H1 (cell line): Measurements from ENCODE around the gene OTUD6A. TPM values are rescaled to one million over a fixed set of nuclear protein-coding genes. Genes with fewer than 3 reads are reported as not detected.

Experiments
- CTCF ChIA-PET: fragments of 300-600 bp; sonication (Branson Sonifier 250); formaldehyde crosslinking; loops from one replicate; lab custom pipeline; 2021; ENCODE audit not compliant: partially characterized antibody; lab: Charles Lee
- POLR2A ChIA-PET: fragments of 300-600 bp; sonication (Branson Sonifier 250); formaldehyde crosslinking; loops from one replicate; lab custom pipeline; 2021; ENCODE audit warnings: inconsistent platforms; ENCODE audit not compliant: partially characterized antibody; lab: Charles Lee
- DNase-seq, 2 experiments: peaks; one replicate each; pipeline versions ENCODE4 v3.0.0 to v3.0.0-alpha.2; 2010 to 2022; ENCODE audit warnings: low spot score in 2 of 2, low read depth in 1 of 2, mixed read lengths in 1 of 2
- FAIRE-seq: peaks from 2 replicates; lab custom pipeline; 2011; peaks lifted over from hg19 to GRCh38; lab: Jason Lieb, UNC
- H2AFZ ChIP-seq: 2 replicates; pipeline ENCODE4 v1.8.1; 2012; ENCODE audit warnings: low read length, inconsistent platforms
- H2AK5ac ChIP-seq: 2 replicates; pipeline ENCODE4 v1.6.1; 2013; ENCODE audit warnings: low read depth, low read length
- H2BK120ac ChIP-seq: replicated peaks from 2 replicates; pipeline ENCODE3; 2013; ENCODE audit warnings: low read depth, low read length, inconsistent platforms
- H2BK12ac ChIP-seq: 2 replicates; pipeline ENCODE4 v1.6.1; 2013; ENCODE audit warnings: low read depth, low read length
- H2BK15ac ChIP-seq: 2 replicates; pipeline ENCODE4 v1.6.1; 2013; ENCODE audit warnings: low read length
- H2BK20ac ChIP-seq: 2 replicates; pipeline ENCODE4 v1.6.1; 2013; ENCODE audit warnings: low read length
- H2BK5ac ChIP-seq: 2 replicates; pipeline ENCODE4 v1.6.1; 2013; ENCODE audit warnings: low read depth, low read length
- H3K14ac ChIP-seq: 2 replicates; pipeline ENCODE4 v1.6.1; 2013; ENCODE audit warnings: inconsistent platforms; ENCODE audit not compliant: insufficient read length
- H3K18ac ChIP-seq: 2 replicates; pipeline ENCODE4 v1.6.1; 2013; ENCODE audit warnings: low read length; ENCODE audit errors: extremely low read depth
- H3K23ac ChIP-seq: 2 replicates; pipeline ENCODE4 v1.6.1; 2013; ENCODE audit warnings: inconsistent platforms; ENCODE audit not compliant: insufficient read length
- H3K23me2 ChIP-seq: 2 replicates; pipeline ENCODE4 v1.6.1; 2013; ENCODE audit warnings: low read depth, low read length
- H3K27ac ChIP-seq: 2 replicates; pipeline ENCODE4 v1.6.1; 2011; ENCODE audit warnings: low read depth, low read length, inconsistent platforms
- H3K27me3 ChIP-seq, 4 experiments: replicated peaks in 1 of 4; 1 replicate in 1 of 4; 2 replicates in 3 of 4; pipeline versions ENCODE4 v1.6.1 to v1.8.1; 2011 to 2013; ENCODE audit warnings: low read length in 3 of 4, mild to moderate bottlenecking in 3 of 4, inconsistent platforms in 2 of 4, mixed read lengths in 2 of 4, moderate library complexity in 1 of 4; ENCODE audit not compliant: control insufficient read depth in 3 of 4, insufficient read depth in 3 of 4; ENCODE audit errors: extremely low read depth in 1 of 4
- H3K36me3 ChIP-seq, 4 experiments: 2 replicates each; pipeline versions ENCODE4 v1.6.1 to v1.8.1; 2011 to 2013; ENCODE audit warnings: mild to moderate bottlenecking in 4 of 4, low read length in 3 of 4, moderate library complexity in 2 of 4, control low read depth in 1 of 4, inconsistent platforms in 1 of 4; ENCODE audit not compliant: insufficient read depth in 4 of 4, control insufficient read depth in 2 of 4
- H3K4ac ChIP-seq: replicated peaks from 2 replicates; pipeline ENCODE3; 2013; ENCODE audit warnings: low read length, low read depth, mixed read lengths, inconsistent platforms; ENCODE audit not compliant: insufficient read length
- H3K4me1 ChIP-seq, 4 experiments: replicated peaks in 1 of 4; 1 replicate in 1 of 4; 2 replicates in 3 of 4; pipeline versions ENCODE4 v1.6.1 to v1.8.1; 2011 to 2013; ENCODE audit warnings: low read length in 3 of 4, inconsistent platforms in 2 of 4, mixed read lengths in 1 of 4; ENCODE audit not compliant: insufficient read depth in 4 of 4, control insufficient read depth in 3 of 4
- H3K4me2 ChIP-seq, 2 experiments: 2 replicates each; pipeline versions ENCODE4 v1.6.1 to v1.8.1; 2011 to 2013; ENCODE audit warnings: low read depth in 2 of 2, low read length in 2 of 2, control low read depth in 1 of 2, inconsistent platforms in 1 of 2, mild to moderate bottlenecking in 1 of 2; ENCODE audit not compliant: insufficient read depth in 1 of 2
- H3K4me3 ChIP-seq, 4 experiments: fragments of 200-600, 300-600 bp in 1 of 4; sonication (generic), shearing (Covaris generic), sonication (Bioruptor Twin) in 1 of 4; 2 replicates each; pipeline versions ENCODE4 v1.5.1 to v1.8.1; 2011 to 2016; ENCODE audit warnings: low read length in 4 of 4, low read depth in 3 of 4, control low read depth in 2 of 4, inconsistent platforms in 2 of 4, mild to moderate bottlenecking in 2 of 4, mixed read lengths in 1 of 4, moderate library complexity in 1 of 4; ENCODE audit not compliant: insufficient read depth in 2 of 4; ENCODE audit errors: extremely low read depth in 1 of 4
- H3K56ac ChIP-seq: replicated peaks from 2 replicates; pipeline ENCODE3; 2013; ENCODE audit warnings: low read depth, mild to moderate bottlenecking, mixed read lengths, low read length, inconsistent platforms; ENCODE audit not compliant: insufficient read length
- H3K79me1 ChIP-seq: 2 replicates; pipeline ENCODE4 v1.6.1; 2013; ENCODE audit warnings: low read depth, low read length, control low read depth
- H3K79me2 ChIP-seq, 2 experiments: 2 replicates each; pipeline versions ENCODE4 v1.6.1 to v1.8.1; 2012 to 2013; ENCODE audit warnings: low read length in 2 of 2, mild to moderate bottlenecking in 2 of 2, inconsistent platforms in 1 of 2; ENCODE audit not compliant: insufficient read depth in 2 of 2, control insufficient read depth in 1 of 2
- H3K9ac ChIP-seq, 4 experiments: replicated peaks in 1 of 4; 1 replicate in 1 of 4; 2 replicates in 3 of 4; pipeline versions ENCODE4 v1.6.1 to v1.8.1; 2011 to 2013; ENCODE audit warnings: low read depth in 3 of 4, low read length in 3 of 4, control low read depth in 2 of 4, mild to moderate bottlenecking in 2 of 4, moderate library complexity in 2 of 4, inconsistent platforms in 1 of 4; ENCODE audit errors: extremely low read depth in 1 of 4
- H3K9me3 ChIP-seq, 2 experiments: 2 replicates each; pipeline versions ENCODE4 v1.6.1 to v1.8.1; 2012 to 2013; ENCODE audit warnings: mild to moderate bottlenecking in 2 of 2, moderate library complexity in 2 of 2, control low read depth in 1 of 2, inconsistent platforms in 1 of 2, low read depth in 1 of 2, low read length in 1 of 2, mixed read lengths in 1 of 2; ENCODE audit not compliant: insufficient read depth in 2 of 2
- H4K20me1 ChIP-seq, 2 experiments: replicated peaks in 1 of 2; 2 replicates each; pipeline versions ENCODE3 to v1.8.1; 2011 to 2013; ENCODE audit warnings: inconsistent platforms in 2 of 2, low read length in 2 of 2, mild to moderate bottlenecking in 1 of 2; ENCODE audit not compliant: insufficient read depth in 2 of 2, control insufficient read depth in 1 of 2
- H4K5ac ChIP-seq: 2 replicates; pipeline ENCODE4 v1.6.1; 2013; ENCODE audit warnings: low read length, low read depth, mixed read lengths, inconsistent platforms; ENCODE audit not compliant: insufficient read length
- H4K8ac ChIP-seq: 2 replicates; pipeline ENCODE4 v1.8.0; 2013; ENCODE audit warnings: mild to moderate bottlenecking, moderate library complexity, low read length, inconsistent platforms; ENCODE audit not compliant: insufficient read depth; ENCODE audit errors: extremely low read depth
- H4K91ac ChIP-seq: replicated peaks from 2 replicates; pipeline ENCODE3; 2013; ENCODE audit warnings: low read length, mixed read lengths, inconsistent platforms; ENCODE audit not compliant: insufficient read length
- ASH2L ChIP-seq: fragments of 200-600, 300-600 bp; sonication (generic); IDR thresholded peaks from one replicate; pipeline ENCODE4 v1.7.1; 2017; ENCODE audit warnings: low read length
- CHD2 ChIP-seq: IDR thresholded peaks from 2 replicates; pipeline ENCODE4 v1.6.1; 2012; ENCODE audit warnings: low read length, improper control_type of control experiment
- FOSL1 ChIP-seq: IDR thresholded peaks from 2 replicates; pipeline ENCODE4 v1.6.1; 2011; ENCODE audit warnings: mild to moderate bottlenecking, low read depth, low read length, moderate library complexity; ENCODE audit not compliant: insufficient read depth
- MAFK ChIP-seq: IDR thresholded peaks from 2 replicates; pipeline ENCODE4 v1.6.1; 2012; ENCODE audit warnings: low read depth, mild to moderate bottlenecking, improper control_type of control experiment, low read length
- SRF ChIP-seq: IDR thresholded peaks from 2 replicates; pipeline ENCODE4 v1.6.1; 2011; ENCODE audit warnings: mild to moderate bottlenecking, low read depth, low read length, moderate library complexity
- ZNF274 ChIP-seq: IDR thresholded peaks from 2 replicates; pipeline ENCODE4 v1.7.0; 2012; ENCODE audit warnings: low read length, borderline replicate concordance; ENCODE audit errors: extremely low read depth
- WGBS, 2 experiments: shearing (Covaris generic) in 1 of 2; methylation state at CpG; one replicate each; pipeline versions ENCODE4 v1.1.6 to v1.1.7; 2013 to 2015; ENCODE audit warnings: low lambda C conversion rate in 2 of 2, mixed read lengths in 2 of 2, inconsistent platforms in 1 of 2, low coverage in 1 of 2, missing lambda C conversion rate in 1 of 2; ENCODE audit not compliant: insufficient replicate concordance in 2 of 2, insufficient coverage in 1 of 2, insufficient read length in 1 of 2; ENCODE audit errors: extremely low coverage in 1 of 2, missing lambda C conversion rate in 1 of 2; 5-methylcytosine and 5-hydroxymethylcytosine counted together
- polyA plus RNA-seq, 7 experiments: library from polyadenylated mRNA; depleted of rRNA in 3 of 7; stranded (reverse) in 5 of 7; unstranded in 2 of 7; fragments of >200 nt in 5 of 7; fragments of 200-250 nt in 2 of 7; gene quantifications; 1 replicate in 5 of 7; 2 replicates in 1 of 7; 4 replicates in 1 of 7; pipeline versions ENCODE4 v1.2.1 to v1.2.3, GENCODE V29; 2011 to 2013; ENCODE audit warnings: missing spikeins in 2 of 7, mixed read lengths in 2 of 7
- total RNA-seq: library from RNA; stranded (reverse); fragmentation: NEBNext Ultra II Directional; extraction: Animal tissue kit (Norgen Biotek cat#: 25700); gene quantifications from 2 replicates; pipeline ENCODE4 v1.2.1, GENCODE V29; 2021

OTUD6A gene
- total and polyA plus RNA-seq, 2 of the 8 experiments (the other 6 are each of a cell fraction or from before 2014, with no cell fraction given): 0.09 to 0.17 TPM

DNA sequence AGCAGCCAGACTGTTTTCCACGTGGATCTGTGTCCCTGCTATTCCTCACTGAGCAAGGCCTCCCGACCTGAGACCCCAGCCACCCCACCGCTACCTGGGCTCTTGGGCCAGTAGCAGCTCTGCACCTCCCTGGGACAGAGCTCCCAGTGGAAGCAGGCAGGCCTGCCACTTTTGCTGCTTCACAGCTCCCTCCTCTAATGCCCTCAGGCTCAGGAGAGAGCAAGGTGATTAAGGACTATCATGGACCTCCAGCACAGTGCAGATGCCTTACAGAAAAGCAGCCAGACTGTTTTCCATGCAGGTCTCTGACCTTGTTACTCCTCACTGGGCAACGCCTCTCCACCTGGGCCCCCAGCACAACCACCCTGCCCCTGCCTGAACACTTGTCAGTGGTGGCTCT, 49.5 kb upstream of the OTUD6A start:
- TF ChIP-seq CHD2 (no peak), FOSL1 (no peak), ZNF274 (no peak), ASH2L (no peak), MAFK (no peak), SRF (no peak)
- DNase-seq: no peak
- Histone ChIP-seq H3K4me1 (peaks cover 0 to 5% (median 2%) of the 10 kb centered on the region in 4 experiments; a peak in 3 of 7 replicates), H2BK12ac (no peak overlapping the region), H3K18ac (no peak overlapping the region; the same call in 1 of the 2 replicates), H3K4me2 (no peak overlapping the region), H3K79me2 (no peaks in the 10 kb centered on the region), H3K27ac (no peak overlapping the region; the same call in 1 of the 2 replicates), H3K79me1 (no peaks in the 10 kb centered on the region), H4K8ac (no peak overlapping the region), H3K14ac (no peak overlapping the region), H4K5ac (no peak overlapping the region), H2BK15ac (no peak overlapping the region), H3K36me3 (no peaks in the 10 kb centered on the region), H3K23me2 (no peaks in the 10 kb centered on the region), H2AFZ (no peak overlapping the region), H3K9ac (no peak overlapping the region), H3K4ac (no peak overlapping the region), H3K9me3 (no peaks in the 10 kb centered on the region), H3K27me3 (no peaks in the 10 kb centered on the region), H4K91ac (no peak overlapping the region), H4K20me1 (no peaks in the 10 kb centered on the region), H2BK20ac (no peak overlapping the region), H3K23ac (no peak overlapping the region), H2AK5ac (no peak overlapping the region), H2BK5ac (no peak overlapping the region), H3K56ac (no peak overlapping the region), H3K4me3 (no peak overlapping the region), H2BK120ac (no peak overlapping the region)
- FAIRE-seq: no peak
- 68% methylated on average over 3 of the region's 4 CpGs; no CpG with 5 or more reads in 1 of the 2 experiments for WGBS, 2 experiments
- ChIA-PET CTCF (interaction anchor here (0.6 to 2.0 kb wide), 4 partner anchors 9 to 21 kb away, joined by 3 to 12 read pairs (median 6); no protein-coding TSS in a partner anchor), POLR2A (interaction anchor here (0.6 kb wide), 1 partner anchor 485 kb away, joined by 3 read pairs; no protein-coding TSS in a partner anchor)
